GM18520 (cell line): ENCODE data around the gene FBN2.
"Not testable (repeated sequence)": the region's sequence is repeated elsewhere in the genome, so short reads cannot be mapped to it uniquely, and the experiment has no call there.

Experiments used
- ATAC-seq: cut with Tn5 transposase; IDR thresholded peaks from one replicate; pipeline ENCODE4 v1.9.1; 2021; ENCODE audit not compliant: unreplicated experiment

The FBN2 gene

GRCh38 chr5:128328007-128328406, 210.0 kb downstream of the FBN2 start:
- no peak for ATAC-seq

- not testable (repeated sequence) for ATAC-seq
Observed at GRCh38 chr5:128321418-128321817, 216.6 kb downstream of the FBN2 start.

DNA sequence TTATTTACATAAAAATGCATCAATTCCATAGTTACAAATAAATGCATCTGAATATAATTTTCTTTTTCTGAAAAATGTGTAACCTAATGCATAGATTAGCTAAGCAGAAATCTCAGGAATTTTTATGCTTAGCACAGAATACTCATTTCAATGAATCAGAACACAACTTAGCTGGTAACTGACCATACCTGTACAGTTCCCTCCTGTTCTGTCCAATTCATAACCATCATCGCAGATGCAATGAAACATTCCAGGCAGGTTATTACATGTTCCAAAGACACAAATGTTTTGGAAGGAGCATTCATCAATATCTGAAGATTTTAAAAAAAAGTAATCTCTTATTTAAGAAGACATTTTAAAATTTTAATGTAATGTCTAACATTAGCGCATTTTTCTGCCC, 219.4 kb downstream of the FBN2 start:
- no peak for ATAC-seq

GRCh38 chr5:128317481-128317880, 220.6 kb downstream of the FBN2 start:
- ATAC-seq, result no peak

DNA sequence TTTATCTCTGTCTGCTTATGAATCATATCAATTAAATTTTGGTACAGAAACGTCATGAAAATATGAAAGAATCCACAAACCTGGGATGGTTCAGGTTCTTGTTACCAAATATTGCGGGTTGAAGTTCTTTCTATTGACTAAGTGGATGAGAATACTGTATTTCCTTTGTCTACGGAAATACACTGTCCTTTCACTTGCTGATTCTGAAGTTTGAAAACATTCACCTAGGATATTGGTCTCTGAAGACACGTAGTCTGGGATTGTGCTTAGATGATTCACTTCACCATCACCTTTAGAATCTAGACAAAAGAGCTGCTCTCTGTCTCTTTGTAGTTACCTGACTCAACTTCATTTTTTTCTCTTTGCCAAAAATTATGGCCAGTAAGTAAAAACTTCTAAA, 222.4 kb downstream of the FBN2 start:
- ATAC-seq, result no peak

DNA sequence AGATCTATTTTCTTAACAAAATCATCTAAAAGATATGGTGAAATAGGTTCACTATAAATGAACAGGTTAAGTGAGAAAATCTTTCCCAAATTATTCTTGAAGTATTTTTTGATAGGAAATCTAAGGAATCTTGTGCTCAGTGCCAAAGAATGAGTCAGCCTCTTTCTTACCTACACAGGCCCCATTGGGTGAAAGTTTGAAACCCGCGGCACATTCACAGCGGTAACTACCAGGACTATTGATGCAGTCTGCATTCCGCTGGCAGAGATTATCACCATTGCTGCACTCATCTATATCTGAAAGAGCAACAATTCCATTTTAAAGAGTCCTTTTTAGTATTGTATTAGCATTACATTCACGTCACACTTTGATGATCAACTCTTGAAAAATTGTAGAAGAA, 232.7 kb downstream of the FBN2 start:
- ATAC-seq, result no peak

DNA sequence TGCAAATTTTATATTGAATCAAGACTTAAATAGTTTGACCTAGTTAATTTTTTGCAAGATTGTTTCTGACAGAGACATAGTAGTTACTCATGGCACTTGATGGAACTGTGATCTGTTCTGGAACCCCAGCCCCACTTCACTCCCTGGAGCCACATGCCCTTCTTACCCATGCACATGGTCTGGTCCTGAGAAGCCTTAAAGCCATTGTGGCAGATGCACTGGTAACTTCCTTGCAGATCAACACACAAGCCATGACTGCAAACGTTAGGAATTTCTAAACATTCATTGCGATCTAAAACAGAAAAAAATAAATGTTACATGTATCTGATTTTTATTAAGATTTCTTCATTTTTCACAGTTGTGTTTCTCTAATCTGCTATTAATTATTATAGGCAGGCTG, 233.3 kb downstream of the FBN2 start:
- no peak for ATAC-seq

GRCh38 chr5:128304088-128304487, 234.0 kb downstream of the FBN2 start:
- no peak for ATAC-seq

- ATAC-seq, result no peak
Observed at GRCh38 chr5:128303593-128303992, 234.5 kb downstream of the FBN2 start.

DNA sequence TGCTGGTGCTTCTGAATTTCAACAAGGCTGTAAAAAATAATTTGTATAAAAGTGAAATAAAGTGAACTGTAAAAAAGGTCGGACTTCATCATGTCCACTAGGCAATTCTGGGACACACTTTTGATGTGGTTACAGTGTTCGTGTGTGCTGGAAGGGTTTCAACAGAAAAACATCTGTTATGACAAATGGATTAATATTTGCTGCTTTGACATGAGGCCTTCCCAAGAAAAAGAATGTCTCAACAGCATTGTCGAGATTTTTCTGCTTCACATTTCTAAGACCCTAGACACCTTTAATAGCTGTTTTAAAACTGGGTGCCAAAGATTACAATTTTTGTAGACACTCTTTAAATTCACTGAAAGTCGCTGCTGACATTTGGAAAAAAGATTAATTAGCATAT, 237.9 kb downstream of the FBN2 start:
- no peak for ATAC-seq

DNA sequence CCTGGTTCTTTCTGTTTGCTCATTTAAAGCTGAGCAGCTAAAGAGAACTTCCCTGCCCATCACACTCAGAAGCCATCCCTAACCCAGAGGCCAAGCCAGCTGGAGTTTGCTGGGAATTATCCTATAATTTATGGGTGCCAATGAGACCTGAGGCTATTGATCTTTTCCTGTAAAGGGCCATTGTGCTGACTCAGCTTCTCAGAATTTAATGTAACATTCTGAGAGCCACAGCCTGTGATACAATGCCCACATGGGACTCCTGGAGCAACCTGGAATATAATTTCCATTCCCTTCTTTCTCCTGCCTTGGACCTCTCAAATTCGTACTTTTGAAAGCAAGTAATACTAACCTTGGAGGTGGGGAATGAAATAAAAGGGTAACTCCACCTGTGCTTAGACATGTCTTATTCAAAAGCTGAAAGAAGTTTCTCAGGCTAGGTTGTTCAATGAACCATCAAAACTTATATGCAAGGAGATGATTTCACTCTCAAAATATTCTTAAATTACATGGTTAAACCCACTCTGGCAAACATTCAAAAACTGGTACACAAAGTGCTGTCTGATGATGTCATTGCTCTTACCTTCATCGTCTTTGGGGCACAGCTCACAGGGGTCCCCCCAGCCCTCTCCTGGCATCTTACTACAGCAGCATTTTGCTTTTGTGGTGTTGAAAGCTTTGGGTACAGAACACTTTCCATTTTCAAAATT, 247.7 kb downstream of the FBN2 start:
- ATAC-seq, result no peak

- ATAC-seq, result no peak
Observed at GRCh38 chr5:128287740-128288139, 250.3 kb downstream of the FBN2 start.

- ATAC-seq, result no peak
Observed at GRCh38 chr5:128284236-128284635, 253.8 kb downstream of the FBN2 start.

DNA sequence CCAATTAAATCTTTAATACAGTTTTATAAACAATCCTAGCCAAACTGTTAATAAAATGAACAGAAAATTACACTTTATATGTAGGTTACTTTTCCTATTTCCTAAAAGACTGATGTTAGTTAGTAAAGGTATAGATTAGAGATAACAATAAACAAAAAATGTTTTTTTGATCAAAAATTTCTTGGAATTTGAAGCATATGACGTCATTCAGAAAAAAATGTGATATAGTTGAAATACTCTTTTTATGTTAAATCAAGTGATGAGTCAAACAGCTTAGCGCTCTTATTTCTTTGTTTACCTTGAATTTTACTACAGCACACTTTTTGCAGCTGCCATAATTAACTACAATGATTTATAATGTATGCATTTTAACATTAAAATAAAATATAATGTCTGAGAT, 258.7 kb downstream of the FBN2 start:
- no peak for ATAC-seq

GRCh38 chr5:128276537-128277216, 261.4 kb downstream of the FBN2 start:
- ATAC-seq, result no peak

DNA sequence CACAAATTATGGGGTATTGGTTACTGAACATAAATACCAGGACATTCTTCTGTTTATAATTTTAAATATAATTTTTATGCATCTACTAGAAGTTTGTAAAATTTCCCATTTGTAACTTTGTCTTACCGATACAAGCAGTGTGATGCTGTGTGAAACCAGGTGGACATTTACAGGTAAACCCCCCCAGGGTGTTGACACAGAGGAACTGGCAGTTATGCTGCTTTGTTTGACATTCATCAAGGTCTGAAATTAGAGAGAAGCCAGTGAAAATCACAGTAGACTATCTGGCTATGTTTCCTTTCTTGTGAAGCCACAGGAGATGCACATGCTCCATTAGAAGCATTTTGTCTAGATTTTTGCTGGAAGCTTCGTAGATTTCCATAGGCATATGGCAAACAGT, 263.6 kb downstream of the FBN2 start:
- no peak for ATAC-seq

GRCh38 chr5:128273736-128274135, 264.3 kb downstream of the FBN2 start:
- ATAC-seq, result no peak

DNA sequence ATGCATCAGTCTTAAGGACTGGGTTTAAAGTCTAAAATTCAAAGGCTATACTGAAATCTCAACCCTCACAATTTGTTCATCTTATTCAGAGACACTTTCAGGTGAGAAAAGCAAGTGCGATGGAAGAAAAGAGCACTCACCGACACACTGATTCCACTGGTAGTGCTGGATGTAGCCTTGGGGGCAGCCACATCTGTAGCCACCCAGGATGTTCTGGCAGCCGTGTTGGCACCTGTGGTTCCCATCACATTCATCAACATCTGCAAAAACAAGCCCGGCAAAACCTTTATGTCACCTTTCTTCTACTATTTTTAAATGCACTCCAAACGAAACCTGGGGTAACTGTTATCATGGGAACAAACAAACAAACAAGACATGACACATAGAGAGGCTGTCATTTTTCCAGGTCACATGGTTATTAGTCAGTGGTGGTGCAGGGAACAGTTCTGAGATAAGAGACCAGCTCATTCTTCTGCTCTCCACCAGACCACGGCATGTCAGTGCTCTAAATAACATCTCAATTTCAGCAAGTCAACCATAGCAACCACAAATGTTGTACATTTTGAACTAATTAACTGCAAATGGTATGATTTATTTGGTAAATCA, 266.1 kb downstream of the FBN2 start:
- ATAC-seq, result no peak

- no peak for ATAC-seq
Observed at GRCh38 chr5:128271071-128271470, 267.0 kb downstream of the FBN2 start.

- no peak for ATAC-seq
Observed at GRCh38 chr5:128264564-128265360, 273.3 kb downstream of the FBN2 start.

DNA sequence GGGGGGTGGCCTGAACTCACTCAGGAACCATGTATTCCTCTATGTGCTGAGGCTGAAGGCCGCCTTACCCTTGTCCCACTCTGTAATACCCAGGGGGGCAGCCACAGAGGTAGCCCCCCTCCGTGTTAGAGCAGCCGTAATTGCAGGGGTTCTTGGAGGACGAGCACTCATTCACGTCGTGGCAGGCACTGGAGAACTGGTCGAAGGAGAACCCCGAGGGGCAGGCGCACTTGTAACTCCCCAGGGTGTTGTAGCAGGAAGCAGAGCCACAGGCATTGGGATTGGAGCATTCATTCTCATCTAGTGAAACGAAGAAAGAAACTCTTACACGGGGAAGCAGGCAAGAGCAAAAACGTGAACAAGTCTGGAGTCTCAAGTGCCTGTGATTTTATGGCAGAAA, 274.7 kb downstream of the FBN2 start:
- no peak for ATAC-seq

- no peak for ATAC-seq
Observed at GRCh38 chr5:128262911-128263310, 275.1 kb downstream of the FBN2 start.
